ENCODE measurements around the gene PPFIA4.
"Not testable (repeated sequence)": the region's sequence is repeated elsewhere in the genome, so short reads cannot be mapped to it uniquely, and the experiment has no call there.

The PPFIA4 gene

GRCh38 chr1:203026031-203026665 lies at the start of gene PPFIA4:
Gene PPFIA4, plus strand, starts transcription at chr1:203026491. Its CDS starts 12,518 bp downstream, at chr1:203039009.
- peak; percentile 85 for DNase-seq

DNA sequence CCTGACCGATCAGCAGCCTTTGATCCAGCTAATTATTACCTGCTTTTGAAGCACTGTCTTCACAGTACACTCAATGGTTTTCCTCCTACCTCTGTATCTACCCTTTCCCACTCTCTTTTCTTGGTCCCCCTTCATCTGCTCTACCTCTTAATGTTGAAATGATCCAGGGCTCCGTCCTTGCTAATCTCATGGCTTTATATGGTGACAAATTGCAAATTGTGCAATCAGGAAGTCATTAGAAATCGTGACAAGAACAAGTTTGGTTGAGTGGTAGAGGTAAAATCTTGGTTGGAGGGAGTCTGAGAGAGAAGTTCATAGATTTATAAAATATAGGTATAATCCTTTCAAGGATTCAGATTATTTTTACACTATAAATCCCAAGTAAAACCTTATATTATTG lies 49.7 kb upstream of the PPFIA4 start:
- DNase-seq, result no peak

DNA sequence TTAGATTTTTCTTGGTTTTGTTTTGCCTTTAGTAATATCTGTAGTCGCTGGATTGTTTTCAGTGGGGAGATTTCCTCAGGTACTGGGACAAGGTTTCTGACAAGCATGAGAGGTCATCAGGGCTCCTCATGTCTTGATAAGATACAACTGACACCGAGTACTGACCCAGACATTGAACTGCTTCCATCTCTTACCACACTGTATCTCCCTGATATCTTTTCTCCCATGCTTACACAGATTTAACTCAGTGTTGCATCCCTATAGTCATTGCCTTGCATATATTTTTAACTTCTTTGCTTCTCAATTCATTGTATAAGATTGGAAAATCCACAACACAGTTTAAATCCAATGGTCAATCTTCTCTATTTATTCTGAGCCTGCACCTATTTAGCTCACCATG lies 46.8 kb upstream of the PPFIA4 start:
- DNase-seq, result no peak

- no peak for DNase-seq
Observed at GRCh38 chr1:202981939-202982338, 44.4 kb upstream of the PPFIA4 start.

GRCh38 chr1:202982715-202983430 lies 43.4 kb upstream of the PPFIA4 start:
- DNase-seq, result no peak

DNA sequence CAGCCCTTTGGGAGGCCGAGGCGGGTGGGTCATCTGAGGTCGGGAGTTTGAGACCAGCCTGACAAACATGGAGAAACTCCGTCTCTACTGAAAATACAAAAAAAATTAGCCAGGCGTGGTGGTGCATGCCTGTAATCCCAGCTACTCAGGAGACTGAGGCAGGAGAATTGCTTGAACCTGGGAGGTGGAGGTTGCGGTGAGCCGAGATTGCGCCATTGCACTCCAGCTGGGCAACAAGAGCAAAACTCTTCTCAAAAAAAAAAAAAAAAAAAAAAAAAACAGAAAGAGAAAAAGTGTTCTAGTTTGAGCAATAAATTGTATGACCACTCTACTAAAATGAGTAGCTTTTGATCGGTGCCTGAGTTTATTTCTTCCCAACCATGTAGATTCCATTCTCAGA lies 40.2 kb upstream of the PPFIA4 start:
- DNase-seq, result not testable (repeated sequence)

DNA sequence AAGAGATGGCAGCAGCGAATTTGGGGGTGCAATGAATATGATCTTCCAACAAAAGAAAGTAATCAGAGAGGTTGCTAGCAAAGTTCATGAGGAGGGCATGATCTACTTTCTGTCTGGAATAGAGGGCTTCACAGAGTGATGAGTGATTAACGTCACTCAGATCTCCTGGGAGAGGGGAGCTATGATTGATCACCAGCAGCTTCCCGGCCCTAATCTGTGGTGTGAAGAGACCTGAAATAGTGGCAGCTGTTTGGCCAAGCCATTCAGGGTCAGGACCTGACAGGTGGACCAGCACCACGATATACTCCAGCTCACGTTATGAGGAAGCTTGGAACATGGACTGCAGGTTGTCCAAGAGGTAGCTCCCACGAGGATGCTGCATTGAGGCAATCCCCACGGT lies 39.0 kb upstream of the PPFIA4 start:
- no peak for DNase-seq

DNA sequence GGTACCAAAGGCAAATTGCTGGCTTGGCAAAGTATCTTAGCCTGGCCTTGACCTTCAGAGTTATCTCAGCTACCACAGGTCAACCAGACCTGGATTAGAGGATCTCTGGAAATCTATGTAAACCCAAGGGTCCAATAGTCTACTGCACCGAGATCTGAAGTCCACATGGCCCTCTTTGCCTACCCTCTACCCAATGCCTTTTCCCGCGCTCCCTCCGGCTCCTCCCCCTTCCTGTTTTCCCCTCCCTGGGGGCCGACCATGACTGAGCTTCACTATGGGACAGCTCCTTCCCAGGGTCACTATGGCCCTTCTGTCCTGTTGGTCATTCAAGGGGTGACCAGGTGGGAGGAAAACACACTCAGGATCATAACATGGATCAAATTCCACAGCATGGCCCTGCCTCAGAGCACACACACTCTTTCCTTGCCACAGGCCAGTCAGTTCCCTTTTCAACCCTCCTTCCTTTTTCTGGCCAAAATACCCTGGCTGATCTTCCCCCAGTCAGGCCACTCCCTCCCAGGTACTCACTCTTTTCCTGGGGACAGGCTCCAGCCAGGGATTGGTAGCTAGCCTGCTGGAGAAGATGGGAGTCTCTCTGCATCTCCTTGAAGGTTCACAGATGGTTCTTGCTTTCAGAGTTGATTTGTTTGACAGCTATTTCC lies 38.2 kb upstream of the PPFIA4 start:
- DNase-seq, result no peak

- no peak for DNase-seq
Observed at GRCh38 chr1:202989879-202990278, 36.4 kb upstream of the PPFIA4 start.

DNA sequence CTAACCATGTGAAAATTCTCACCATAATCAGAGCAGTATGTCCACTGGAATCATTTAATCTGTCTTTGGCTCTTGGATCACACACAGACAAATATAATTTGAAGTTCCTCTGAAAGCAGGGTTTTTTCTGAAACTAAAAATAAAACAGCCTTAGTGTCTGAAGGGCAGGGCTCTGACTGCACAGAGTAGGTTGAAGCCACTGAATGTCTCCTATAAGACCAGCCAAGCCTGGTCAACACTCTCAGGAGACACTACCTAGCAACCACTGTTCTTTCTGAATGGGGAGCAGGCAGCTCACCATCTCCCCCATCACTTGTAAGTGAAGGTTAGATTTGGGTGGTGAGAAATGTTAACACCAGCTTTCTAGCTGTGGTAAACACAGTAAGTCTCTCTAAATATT lies 35.2 kb upstream of the PPFIA4 start:
- no peak for DNase-seq

DNA sequence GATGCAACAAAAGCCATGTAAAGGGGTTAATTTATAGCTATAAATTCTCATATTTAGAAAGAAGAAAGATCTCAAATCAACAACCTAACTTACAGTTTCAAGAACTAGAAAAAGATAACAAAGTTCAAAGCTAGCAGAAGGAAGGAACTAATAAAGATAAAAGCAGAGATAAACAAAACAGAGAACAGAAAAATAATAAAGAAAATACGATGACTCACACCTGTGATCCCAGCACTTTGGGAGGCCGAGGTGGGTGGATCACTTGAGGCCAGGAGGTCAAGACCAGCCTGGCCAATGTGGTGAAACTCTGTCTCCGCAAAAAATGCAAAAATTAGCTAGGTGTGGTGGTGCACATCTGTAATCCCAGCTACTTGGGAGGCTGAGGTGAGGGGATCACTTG lies 31.5 kb upstream of the PPFIA4 start:
- DNase-seq, result no peak

- peak; percentile 47 for DNase-seq
Observed at GRCh38 chr1:202998836-202999750, 27.2 kb upstream of the PPFIA4 start.

DNA sequence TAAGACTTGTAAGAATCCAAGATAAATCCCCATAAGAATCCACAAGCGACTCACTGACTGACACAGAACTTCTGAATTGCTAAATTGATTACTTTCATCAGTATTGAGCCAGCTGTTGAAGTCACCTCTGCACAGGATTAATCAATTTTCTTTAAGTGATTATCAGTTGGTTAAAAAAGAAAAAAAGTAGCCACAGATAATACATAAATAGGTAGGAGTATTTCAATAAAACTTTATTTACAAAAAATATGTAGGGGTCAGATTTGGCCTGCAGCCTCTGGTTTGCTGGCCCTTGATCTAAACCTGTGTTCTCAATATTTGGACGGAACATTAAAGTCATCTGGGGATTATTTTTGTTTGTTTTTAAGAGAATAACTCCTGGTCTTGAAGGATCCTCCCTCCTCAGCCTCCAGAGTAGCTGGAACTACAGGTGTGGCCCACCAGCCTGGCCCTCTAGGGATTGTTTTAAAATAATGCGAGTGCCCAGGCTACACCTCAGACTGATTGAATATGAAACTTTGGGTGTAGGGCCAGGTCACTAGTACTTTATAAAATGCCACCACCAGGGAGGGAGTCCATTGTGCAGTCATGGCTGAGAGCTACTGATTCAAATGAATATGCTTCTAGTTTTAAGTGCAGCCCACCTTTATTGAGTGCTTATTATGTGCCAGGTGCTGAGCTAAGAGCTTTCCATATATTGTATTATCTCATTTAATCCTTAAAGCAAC lies 25.9 kb upstream of the PPFIA4 start:
- no peak for DNase-seq

- no peak for DNase-seq
Observed at GRCh38 chr1:203001986-203002385, 24.3 kb upstream of the PPFIA4 start.

- no peak for DNase-seq
Observed at GRCh38 chr1:203002951-203003350, 23.3 kb upstream of the PPFIA4 start.

DNA sequence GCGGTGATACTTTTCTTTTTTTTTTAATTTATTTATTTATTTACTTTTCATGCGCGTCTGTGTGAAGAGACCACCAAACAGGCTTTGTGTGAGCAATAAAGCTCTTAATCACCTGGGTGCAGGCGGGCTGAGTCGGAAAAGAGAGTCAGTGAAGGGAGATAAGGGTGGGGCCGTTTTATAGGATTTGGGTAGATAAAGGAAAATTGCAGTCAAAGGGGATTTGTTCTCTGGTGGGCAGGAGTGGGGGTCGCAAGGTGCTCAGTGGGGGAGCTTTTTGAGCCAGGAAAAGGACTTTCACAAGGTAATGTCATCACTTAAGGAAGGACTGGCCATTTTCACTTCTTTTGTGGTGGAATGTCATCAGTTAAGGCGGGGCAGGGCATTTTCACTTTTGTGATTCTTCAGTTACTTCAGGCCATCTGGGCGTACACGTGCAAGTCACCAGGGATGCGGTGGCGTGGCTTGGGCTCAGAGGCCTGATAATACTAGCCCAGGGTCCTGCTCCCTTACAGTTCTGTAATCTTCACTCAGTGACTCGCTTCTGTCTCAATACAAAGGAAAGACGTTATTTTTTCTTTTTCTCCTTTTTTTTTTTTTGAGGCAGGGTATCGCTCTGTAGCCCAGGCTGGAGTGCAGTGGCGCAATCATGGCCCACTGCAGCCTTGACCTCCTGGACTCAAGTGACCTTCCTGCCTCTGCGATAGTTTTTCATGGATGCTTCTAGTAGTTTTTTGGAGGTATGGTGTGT lies 20.7 kb upstream of the PPFIA4 start:
- not testable (repeated sequence) for DNase-seq

DNA sequence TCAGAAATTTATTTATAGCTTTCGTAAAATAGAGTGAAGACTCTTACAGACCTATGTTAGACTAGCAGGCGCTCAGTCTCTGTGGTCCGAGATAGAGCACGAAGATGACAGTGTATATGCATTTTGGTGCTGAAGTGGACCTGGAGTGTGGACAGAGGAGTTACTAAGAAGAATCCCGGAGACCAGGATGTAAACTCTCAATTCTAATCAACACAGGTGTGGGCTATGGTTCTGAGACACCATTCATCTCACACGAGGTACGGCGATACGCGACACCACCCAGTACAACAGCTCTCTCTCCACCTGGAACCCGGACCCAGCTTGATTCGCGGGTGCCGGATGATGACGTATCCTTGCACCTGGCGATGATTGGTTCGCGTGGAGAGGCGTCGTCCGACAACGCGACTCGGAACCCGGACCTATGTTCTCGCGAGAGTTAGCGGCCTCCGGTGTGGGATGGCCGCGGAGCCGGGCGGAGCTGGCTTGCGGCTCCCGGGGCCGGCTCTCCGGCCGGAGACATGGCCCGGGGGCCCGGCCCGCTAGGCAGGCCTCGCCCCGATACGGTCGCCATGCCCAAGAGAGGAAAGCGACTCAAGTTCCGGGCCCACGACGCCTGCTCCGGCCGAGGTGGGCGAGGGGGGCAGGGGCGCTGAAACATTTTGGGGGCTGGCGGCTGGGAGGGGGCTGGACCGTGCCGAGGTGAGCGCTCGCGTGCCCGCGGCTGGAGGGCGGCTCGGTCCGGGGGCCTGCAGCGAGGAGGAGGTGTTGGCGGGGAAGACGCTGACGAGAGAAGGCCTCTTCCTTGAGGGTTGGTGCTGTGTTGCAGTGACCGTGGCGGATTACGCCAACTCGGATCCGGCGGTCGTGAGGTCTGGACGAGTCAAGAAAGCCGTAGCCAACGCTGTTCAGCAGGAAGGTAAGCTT lies 19.1 kb upstream of the PPFIA4 start, which contains the start of gene TMEM183A:
Gene TMEM183A, plus strand, starts transcription at position 427 of the 924 bp plus-strand sequence. Its CDS starts 92 bp downstream, at position 519.
- peak; percentile 92 for DNase-seq

GRCh38 chr1:203009185-203009584 lies 17.1 kb upstream of the PPFIA4 start:
- no peak for DNase-seq

DNA sequence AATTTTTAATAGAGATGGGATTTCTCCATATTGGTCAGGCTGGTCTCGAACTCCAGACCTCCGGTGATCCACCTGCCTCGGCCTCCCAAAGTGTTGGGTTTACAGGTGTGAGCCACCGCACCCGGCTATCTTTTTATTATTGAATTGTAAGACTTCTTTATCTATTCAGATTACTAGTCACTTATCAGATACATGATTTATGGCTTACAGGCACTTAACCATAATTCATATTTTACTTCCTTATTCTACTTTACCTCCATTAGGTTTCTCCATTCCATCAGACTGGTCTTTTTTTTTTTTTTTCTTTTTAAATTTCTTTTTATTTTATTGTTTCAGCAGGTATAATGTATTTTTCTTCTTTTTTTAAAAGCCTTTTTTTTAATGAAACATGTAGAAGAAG lies 14.7 kb upstream of the PPFIA4 start:
- no peak for DNase-seq

GRCh38 chr1:203017061-203017460 lies 9.2 kb upstream of the PPFIA4 start:
- no peak for DNase-seq

Data from stimulated activated CD4-positive, alpha-beta T cell treated with anti-CD3 and anti-CD28 coated beads, Interleukin-4, amount 100 ng/mL, for 1 hour (primary cell).